ENCODE results near the gene ACTA2. TPM values are rescaled to one million over a fixed set of nuclear protein-coding genes. Genes with fewer than 3 reads are reported as not detected.

The ACTA2 gene
- total RNA-seq, 6 experiments from 2014 or later: 15.0 to 127 (median 80.7) TPM

GRCh38 chr10:88991899-88992320 lies 39.3 kb upstream of the ACTA2 start:
- intact Hi-C loops (cut with DNase I): no loop called here
- H3K27me3 ChIP-seq: no peaks in the 10 kb centered on the region
- H3K27ac ChIP-seq: peak overlapping the region; percentile 94 to 99 (median 98)
- no peaks in the 10 kb centered on the region for H3K9me3 ChIP-seq
- no peaks in the 10 kb centered on the region for H3K36me3 ChIP-seq
- DNase-seq: no peak
- H3K4me1 ChIP-seq: peaks cover 0 to 49% (median 11%) of the 10 kb centered on the region in 4 donors
- TF ChIP-seq POLR2A (IDR thresholded peaks at IDR 0.05) (no peak), CTCF (IDR thresholded peaks at IDR 0.05) (no peak)
- 3% methylated on average over 6 of the region's 6 CpGs for WGBS (ENCODE audit: insufficient coverage, low coverage, low lambda C conversion rate, missing lambda C conversion rate)
- H3K4me3 ChIP-seq: peak overlapping the region; percentile 79 to 87 (median 80)
- no peak for ATAC-seq

GRCh38 chr10:88991161-88991898 lies 38.8 kb upstream of the ACTA2 start:
- Histone ChIP-seq H3K36me3 (no peaks in the 10 kb centered on the region), H3K4me1 (peaks cover 0 to 52% (median 11%) of the 10 kb centered on the region in 4 donors), H3K27me3 (no peaks in the 10 kb centered on the region), H3K4me3 (peak overlapping the region; percentile 79 to 87 (median 80)), H3K9me3 (no peaks in the 10 kb centered on the region), H3K27ac (peak overlapping the region; percentile 94 to 99 (median 98))
- DNase-seq (peak; percentile 75 to 86 (median 84)), ATAC-seq (peak; percentile 61 to 79 (median 70))
- 0% methylated on average over 25 of the region's 38 CpGs for WGBS (ENCODE audit: insufficient coverage, low coverage, low lambda C conversion rate, missing lambda C conversion rate)
- TF ChIP-seq CTCF (IDR thresholded peaks at IDR 0.05) (peak in 1 of 4 donors; percentile 5), POLR2A (IDR thresholded peaks at IDR 0.05) (peak; percentile 20)
- intact Hi-C loops (cut with DNase I): no loop called here

- DNase-seq (peak; percentile 81 to 94 (median 94)), ATAC-seq (peak; percentile 71 to 90 (median 84))
- no peaks in the 10 kb centered on the region for H3K36me3 ChIP-seq
- H3K9me3 ChIP-seq: no peaks in the 10 kb centered on the region
- H3K4me1 ChIP-seq: peaks cover 0 to 49% (median 11%) of the 10 kb centered on the region in 4 donors
- no peaks in the 10 kb centered on the region for H3K27me3 ChIP-seq
- intact Hi-C loops (cut with DNase I): no loop called here
- peak; percentile 78 for TF ChIP-seq POLR2A (IDR thresholded peaks at IDR 0.05)
- no peak for TF ChIP-seq CTCF (IDR thresholded peaks at IDR 0.05)
- WGBS (ENCODE audit: insufficient coverage, low coverage, low lambda C conversion rate, missing lambda C conversion rate): no CpG with 5 or more reads among the region's 51 CpGs
- H3K4me3 ChIP-seq: peak within 1 kb of the TSS; percentile 79 to 87 (median 80)
- H3K27ac ChIP-seq: peak within 1 kb of the TSS; percentile 94 to 99 (median 98)
Measured at GRCh38 chr10:88990384-88991160, 38.0 kb upstream of the ACTA2 start, which contains the start of gene FAS. Gene FAS, plus strand, starts transcription at chr10:88990798. Its CDS starts 79 bp downstream, at chr10:88990877.

- Histone ChIP-seq H3K27ac (peak overlapping the region; percentile 94 to 99 (median 98)), H3K4me1 (peaks cover 0 to 46% (median 11%) of the 10 kb centered on the region in 4 donors), H3K36me3 (no peaks in the 10 kb centered on the region), H3K9me3 (no peaks in the 10 kb centered on the region), H3K4me3 (peak overlapping the region; percentile 79 to 87 (median 80)), H3K27me3 (no peaks in the 10 kb centered on the region)
- no peak for TF ChIP-seq POLR2A (IDR thresholded peaks at IDR 0.05)
- peak; percentile 46 to 57 (median 50) for ATAC-seq
- DNase-seq: no peak
- WGBS (ENCODE audit: insufficient coverage, low coverage, low lambda C conversion rate, missing lambda C conversion rate): under 1% methylated on average over 7 of the region's 8 CpGs
- intact Hi-C loops (cut with DNase I): loop anchor here in 1 of 2 donors (10.0 kb wide), 1 partner anchor 55 kb away; no protein-coding TSS in a partner anchor
Measured at GRCh38 chr10:88989824-88990383, 37.3 kb upstream of the ACTA2 start.
